G401 (cell line): ENCODE measurements around the gene GABRA4. TPM values are rescaled to one million over a fixed set of nuclear protein-coding genes. Genes with fewer than 3 reads are reported as not detected.

ENCODE experiments used
- total RNA-seq: library from RNA; depleted of rRNA; stranded (reverse); fragments of >200 nt; shearing (Covaris generic); gene quantifications from 2 replicates; pipeline ENCODE4 v1.2.3, GENCODE V29; 2014; rRNA removed

The GABRA4 gene
- total RNA-seq, 1 experiment from 2014 or later, result not detected

Other genes starting within 250 kb of the GABRA4 start
- gene COX7B2, start 84.3 kb downstream of the GABRA4 start, total RNA-seq, result not detected in 2 replicates
- not detected in 2 replicates for gene GABRB1, start 38.0 kb upstream of the GABRA4 start, total RNA-seq